ENCODE results near the gene WDR86.

Gene WDR86

DNA sequence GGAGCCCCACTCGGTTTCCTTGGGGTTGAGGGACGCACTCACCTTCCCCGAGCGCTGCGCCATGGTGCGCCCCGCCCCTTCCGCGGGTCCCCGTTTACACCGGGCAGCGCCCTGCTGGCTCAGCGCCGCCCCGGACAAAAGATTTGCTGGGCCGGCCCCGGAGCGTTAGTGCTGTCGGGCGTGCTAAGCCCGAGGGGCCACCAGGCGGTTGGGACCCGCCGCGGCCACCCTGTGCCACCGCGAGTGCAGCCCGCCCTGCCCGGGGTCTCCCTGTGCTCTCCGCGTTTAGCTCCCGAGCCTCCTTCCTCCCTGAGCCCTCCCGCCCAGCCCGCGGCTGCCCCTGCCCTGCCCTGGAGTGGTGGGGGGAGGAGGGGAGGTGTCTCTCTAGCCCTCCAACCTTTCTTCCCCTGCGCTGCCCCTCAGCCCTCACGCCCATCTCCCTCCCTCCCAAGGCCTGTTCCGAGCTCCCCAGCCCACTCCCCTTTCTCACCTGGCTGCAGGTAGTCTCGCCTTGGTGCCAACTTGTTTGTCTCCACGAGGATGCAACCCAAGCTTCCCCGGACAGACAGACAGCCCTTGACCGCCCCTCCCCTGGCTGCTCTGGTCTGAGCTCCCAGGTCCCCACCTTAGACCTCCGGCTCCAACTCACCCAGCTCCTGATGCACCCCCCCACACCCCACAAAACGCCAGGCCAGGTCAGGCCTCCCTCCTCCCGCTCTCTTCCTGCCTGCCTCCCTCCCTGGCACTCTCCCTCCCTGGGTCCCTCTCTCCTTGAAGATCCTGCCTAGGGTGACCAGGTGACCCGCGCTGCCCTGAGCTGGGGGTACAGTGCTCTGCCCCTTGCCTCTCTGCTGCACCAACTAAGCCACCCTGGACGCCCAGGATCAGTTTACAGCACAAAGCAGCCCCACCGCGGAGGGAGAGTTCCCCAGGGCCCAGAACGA is 30.3 kb upstream of the WDR86 start, which contains the start of gene CRYGN:
TSS of gene CRYGN (minus strand) at position 287 of the 944 bp plus-strand sequence. CDS start at position 63, 224 bp downstream.
- no peak for DNase-seq

DNA sequence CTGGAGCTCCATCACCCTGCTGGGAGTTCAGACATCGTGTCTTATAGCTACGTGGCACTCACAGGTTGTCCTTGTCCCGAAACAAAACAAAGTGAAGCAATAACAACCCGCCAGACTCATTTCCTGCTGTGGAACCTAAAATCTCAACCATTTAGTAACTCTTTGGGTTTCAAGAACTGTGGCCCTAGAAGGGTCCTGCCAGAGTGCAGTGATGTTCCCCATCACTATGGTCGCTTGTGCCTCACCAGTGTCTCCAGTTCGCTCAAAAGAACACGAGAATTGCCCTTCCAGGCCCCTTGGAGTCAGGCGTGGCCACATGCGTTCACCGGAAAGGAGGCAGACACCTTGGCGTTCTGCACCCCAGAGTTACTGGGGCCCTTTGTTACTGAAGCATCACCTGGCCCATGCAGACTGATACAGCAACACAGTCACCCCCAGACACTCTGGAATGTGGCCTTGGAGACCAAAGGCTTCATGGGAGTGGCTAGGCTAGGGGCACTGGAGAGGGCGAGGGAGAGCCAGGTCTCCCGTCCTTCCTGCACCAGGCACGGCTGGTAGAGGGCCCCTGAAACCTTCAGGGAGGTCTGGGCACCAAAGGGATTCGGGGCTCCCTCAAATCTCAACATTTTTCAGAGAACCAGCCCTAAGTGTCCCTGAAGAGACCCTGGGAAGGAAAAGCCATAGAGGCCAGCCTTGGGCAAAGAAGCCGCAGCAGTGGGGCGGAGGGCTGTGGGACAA is 29.2 kb upstream of the WDR86 start:
- no peak for DNase-seq

DNA sequence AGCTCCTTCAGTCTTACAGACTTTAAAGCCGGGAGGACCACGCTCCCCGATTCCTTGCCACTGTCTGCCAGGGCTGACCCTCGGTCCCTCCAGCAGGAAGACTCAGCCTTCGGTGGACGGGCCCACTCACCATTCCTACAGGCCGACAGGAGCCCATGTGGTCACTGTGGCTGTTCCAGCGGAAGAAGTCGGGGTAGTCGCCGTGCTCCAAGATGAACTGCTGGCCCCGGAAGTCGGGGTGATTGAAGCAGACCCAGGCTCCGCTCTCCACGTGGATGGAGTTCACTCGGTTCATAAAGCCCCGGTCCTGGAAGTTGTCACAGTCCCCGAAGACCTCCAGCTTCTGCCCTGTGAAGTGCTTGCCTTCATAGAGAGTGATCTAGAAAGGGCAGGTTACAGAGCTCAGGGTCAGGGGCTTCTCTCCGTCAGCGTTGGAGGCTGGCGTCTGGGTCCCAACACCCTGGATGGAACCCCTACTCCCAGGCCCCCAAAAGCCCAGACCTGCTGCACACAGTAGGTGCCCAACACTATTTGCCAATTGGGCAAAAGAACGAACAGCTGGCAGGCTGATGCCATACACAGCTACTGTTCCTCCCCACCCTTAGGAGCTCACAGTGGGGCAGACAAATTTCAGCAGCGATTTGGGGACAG is 28.2 kb upstream of the WDR86 start:
- DNase-seq = no peak

DNA sequence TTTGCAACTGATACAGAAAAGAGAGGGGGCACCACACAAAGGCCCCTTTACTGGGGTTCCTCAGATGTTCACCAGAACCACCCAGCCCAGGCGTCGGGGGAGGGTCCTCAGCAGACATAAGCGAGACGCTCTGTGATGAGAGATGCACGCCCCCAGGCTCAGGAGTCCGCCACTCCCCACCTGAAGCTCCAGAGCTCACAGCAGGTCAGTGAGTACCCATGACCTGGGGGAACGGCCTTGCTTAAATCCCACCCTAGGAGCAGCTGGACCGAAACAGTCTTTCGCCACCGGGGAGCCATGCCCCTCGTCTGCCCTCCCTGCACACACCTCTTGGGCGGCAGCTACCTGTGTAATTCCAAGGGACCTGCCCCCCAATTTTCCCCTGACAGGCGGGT is 27.3 kb upstream of the WDR86 start:
- DNase-seq = no peak

DNA sequence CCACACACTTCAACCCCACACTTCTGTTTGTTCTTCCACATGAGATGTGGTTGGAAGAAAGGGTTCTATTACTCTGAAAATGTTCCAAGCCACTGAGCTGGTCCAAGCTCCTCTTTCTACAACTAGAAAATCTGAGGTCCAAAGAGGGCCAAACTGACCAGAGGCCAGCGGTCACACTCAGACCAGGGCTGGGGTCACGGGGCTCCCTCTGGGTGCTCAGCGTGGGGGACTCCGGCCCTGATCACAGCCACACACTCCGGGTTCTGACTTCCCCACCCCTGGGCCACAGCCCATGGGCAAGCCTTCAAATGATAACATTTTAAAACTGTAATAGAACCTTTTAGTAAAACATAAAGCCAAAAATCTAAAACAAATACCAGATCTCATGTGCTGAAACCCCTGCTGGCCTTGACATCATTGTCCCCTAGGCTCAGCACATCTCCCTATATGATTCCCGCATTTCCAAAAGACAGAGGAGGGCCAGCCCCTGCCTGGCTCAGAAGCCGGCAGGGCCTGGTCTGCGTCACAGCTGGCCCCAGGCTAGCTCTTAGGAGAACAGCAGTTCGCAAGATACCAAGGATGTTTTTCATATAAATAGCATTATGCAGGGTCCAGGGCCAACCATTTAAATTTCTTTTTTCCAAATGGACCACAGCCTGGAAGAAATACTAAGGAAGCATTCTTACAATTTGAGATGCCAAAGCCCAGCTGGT is 26.8 kb upstream of the WDR86 start:
- DNase-seq = no peak

DNA sequence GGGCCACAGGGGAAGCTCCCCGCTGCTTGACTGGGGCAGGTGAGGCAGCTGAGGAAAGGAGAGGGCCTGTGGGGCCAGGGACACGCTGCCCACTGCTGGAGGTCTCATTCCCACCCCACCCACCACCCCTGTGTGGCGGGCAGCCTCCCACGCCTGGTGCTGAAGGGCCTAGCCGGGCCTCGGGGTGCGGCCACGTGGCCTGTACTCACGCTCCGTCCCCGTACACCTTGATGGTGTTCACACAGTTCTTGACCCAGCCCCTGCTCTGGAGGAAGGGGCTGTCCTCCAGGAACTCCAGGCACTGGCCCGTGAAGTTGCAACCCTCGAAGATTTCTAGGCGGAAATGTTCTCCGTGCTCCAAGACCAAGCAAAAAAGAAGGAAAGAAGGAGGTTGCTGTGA is 26.1 kb upstream of the WDR86 start:
- no peak for DNase-seq

DNA sequence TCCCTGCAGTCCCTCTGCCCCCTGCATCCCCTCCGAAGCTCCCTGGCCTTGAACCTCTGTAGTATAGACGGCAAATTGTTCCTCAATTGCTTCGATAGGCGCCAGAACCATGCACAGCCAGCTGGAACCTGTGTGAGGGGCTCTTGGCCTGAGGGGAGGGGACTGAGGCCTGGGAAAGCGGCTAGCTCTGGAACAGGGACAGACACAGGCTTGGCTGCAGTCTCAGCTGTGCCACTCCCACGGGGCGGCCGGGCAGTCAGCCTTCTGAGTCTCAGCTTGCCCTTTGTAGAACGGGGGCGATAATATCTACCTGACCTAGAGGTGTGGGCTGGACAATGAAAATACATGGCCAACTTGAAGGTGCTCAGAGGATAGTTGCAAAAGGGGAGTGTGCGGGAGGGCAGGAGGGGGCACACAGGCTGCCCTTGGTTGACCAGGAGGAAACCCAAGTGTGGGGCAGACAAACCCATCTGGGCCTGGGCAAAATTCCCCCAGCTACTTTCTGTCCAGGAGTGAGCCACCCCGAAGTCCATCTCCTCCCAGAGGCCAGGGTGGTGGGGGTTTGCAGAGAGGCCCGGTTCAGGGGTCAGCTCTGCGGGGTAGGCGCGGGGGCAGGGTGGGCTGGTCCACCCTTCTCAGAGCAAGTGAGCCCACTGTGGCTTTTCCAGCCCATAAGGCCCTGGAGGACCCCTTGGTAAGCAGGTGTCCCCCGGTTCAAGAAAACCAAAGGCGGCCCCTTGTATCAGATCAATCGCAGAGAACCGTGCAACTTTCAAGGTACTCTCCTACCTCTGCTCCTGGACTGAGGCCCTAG is 25.5 kb upstream of the WDR86 start:
- no peak for DNase-seq

DNA sequence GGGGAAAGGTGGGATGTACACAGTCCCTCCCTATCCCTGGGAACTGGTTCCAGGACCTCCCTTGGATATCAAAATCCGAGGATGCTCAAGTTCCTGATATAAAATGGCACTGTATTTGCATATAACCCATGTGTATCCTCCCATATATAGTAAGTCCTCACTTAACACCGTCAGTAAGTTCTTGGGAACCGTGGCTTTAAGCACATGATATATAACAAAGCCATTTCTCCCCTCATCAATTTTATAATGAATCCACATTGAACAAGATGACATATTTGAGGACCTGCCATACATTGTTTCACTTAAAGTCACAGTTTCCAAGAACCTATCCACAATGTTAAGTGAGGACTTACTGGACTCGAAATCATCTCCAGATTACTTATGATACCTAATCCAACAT is 24.7 kb upstream of the WDR86 start:
- DNase-seq = no peak

DNA sequence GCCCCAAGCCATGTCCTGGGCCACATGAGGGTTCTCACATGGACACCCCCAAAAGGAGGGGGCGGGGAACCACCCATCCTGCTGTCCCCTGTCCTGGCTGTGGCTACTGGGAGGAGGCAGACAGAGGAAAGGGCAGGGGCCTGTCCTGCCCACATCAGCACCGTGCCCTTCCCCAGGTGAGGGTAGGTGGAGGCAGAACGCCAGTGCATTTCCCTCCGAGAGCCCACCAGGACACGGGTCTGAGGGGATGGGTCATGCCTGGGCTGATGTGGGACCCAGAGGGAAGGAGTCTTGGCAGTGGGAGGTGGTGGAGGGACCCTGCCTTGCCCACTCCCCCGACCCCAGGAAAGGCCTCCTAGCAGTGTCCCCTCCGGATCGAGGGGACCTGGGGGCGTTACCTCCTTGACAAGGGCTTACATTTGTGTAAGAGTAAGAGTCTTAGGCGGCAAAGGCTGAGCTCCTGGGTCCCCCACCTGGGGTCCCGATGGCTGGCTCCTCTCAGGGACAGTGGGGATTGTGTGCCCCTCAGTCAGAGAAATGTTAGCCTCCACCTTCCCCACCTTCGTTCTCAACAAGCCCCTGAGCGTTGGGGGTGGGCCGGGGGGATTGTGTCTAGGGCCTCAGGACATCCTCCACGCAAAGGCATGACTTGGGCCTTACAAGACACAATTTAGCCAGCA is 24.0 kb upstream of the WDR86 start:
- no peak for DNase-seq

DNA sequence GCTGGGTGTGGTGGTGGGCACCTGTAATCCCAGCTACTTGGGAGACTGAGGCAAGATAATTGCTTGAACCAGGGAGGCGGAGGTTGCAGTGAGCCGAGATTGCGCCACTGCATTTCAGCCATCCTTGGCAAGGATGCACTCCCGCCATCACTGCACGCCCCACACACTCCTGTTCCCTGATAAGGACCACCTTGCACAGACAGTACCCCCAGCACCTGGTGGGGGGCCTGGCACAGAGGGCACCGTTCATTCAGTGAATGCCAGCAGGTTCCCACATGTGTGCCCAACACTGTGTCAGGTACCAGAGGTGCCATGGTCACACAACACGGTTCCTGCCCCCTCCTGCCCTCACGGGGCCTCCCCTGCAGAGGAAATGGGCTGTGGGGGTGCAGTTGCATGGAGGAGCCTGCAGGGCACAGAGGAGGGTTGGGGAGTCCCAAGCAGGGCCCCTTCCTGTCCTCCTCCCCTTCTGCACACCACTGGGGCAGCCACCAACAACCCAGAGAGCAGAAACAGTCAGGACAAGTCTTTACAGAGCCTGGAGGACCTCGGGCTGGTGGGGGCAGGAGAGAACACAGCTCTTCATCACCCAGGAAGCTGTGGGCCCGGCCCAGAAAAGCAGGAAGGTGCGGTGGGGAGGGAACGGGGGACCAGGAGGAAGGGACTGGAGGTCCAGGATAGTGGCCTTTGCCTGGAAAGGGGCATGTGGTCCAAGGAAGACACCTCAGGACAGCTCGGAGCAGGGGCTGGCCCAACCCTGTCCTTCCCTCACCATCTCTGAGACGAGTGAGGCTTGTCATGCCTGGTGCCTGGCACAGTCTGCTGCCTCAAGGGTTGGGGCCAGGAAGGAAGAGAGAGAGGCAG is 23.1 kb upstream of the WDR86 start:
- DNase-seq = no peak

DNA sequence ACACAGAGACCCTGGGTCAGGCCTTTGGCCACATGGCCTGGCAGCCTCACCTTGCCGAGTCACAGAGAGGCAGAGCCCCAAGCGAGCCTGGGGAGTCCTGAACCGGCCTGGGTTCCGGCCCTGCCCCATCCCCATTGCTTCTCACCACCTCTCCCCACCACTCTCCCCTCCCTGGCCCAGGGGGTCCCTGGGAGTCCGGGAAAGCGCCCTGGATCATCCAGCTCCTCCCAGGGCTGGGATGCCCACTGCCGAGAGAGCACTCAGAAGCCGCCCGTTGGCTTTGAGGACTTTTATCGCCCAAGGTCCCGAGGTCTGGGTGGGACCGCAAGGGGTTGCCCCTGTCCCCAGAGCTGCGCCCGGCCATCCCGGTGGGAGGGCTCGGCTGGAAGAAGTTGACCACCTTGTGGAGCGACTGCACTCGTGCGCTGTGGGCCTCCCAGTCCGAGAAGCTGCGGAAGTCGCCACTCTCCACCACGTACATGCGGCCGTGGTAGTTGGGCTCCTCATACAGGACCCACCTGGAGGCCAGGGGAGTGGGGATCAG is 22.0 kb upstream of the WDR86 start:
- DNase-seq = no peak

DNA sequence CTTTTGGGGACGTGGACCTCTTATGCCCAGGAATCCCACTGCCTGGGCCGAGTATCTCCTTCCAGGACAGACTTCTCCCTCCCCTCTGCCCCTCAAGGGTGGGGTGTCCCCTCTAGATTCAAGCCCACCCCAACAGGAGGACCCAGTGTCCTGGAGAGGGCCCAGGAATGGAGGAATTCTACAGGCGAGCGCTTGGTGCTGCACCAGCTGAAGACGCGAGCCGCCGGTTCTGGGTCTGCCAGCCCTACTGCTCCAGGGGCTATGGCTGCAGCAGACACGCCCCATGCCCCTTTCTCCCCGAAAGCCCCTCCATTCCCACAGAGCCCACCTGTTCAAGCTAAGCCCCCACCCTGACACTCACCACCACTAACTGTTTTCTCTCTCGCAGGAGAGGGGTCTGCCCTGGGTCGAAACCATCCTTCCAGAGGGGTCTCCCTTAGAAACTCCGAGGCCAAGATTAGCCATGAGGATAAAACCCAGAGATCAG is 21.5 kb upstream of the WDR86 start:
- DNase-seq = no peak

DNA sequence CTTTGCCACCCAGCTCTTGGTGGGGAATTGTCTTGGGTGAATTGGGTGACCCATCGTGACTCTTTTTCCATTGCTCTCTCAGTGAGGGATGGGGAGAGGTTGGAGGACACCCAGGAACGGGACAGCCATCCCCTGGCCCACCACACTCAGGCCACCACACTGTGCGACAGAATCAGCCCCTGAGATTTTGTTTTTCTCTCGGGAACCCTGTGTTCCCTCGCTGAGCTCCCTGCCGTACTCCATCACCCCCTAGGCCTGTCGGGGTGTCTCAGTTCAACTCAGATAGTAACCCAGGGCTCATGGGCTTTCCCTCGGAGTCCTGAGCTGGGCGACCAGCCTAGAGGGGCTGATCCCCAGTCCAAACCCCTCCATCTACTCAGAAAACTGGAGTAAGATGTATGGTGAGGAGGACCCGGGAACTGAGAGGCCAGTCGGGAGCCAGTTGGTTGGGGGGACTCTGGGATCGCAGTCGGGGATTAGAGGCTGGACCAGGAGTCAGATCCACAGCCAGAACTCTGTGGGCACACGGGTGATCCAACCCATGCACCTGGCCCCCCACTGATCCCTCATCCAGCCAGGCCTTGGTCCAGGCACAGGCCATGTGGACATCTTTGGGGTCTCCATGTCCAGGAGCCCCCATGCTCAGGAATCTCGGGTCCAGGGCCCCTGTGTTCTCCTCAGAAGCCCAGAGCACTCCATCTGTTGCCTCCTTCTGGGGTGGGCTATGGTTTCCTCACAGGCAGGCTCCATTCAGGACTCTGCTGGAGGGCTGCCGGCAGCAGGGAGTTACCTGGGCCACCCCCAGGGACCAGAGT is 20.8 kb upstream of the WDR86 start:
- no peak for DNase-seq

DNA sequence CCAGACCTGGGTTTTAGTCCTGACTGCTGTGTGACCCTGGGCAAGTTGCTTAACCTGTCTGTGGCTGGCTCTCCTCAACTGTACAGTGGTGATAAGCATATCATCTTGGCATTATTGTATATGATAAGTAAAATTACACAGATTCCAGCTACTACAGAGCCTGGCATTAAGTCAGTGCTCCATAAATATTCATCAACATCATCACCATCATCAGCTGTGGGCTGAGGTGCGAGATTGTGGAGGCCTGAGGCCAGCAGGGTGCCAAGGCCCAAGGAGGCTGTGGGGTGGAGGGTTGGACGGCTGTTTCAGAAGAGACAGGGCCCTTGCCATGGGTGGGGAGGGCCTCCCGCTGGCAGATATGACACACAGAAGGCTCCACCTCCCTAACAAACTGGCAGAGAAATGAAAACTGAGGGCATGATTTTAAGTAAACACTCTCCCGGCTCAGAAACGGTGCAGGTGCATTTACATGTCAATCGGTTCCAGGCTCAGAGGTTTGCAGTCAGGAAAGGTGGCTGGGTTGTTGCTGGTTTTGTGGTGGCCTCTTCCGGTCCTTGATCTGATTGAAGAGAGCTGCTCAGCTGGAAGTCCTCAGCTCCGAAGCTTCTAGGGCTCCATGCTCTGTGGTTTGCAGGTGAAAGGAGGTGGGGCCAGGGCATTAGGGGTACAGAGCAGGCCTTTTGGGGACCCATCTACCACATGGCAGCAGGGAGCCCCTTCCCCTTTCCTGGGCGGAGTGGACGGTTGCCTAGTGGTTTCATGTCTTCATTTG is 19.9 kb upstream of the WDR86 start:
- no peak for DNase-seq

DNA sequence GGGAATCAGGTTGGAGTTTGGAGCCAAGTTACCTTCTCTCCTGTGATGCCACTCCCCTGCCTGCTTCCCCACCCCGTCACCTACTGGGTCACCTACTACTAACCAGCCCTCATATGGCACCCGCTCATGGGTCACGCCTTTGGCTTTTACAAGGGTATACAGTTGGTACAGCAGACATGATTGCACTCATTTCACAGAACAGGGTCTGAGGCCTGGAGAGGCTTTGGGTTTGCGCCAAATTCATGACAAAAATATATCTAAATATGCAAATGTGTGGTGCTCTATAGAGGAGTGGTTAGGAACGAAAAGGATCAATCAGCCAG is 19.4 kb upstream of the WDR86 start:
- DNase-seq = no peak

DNA sequence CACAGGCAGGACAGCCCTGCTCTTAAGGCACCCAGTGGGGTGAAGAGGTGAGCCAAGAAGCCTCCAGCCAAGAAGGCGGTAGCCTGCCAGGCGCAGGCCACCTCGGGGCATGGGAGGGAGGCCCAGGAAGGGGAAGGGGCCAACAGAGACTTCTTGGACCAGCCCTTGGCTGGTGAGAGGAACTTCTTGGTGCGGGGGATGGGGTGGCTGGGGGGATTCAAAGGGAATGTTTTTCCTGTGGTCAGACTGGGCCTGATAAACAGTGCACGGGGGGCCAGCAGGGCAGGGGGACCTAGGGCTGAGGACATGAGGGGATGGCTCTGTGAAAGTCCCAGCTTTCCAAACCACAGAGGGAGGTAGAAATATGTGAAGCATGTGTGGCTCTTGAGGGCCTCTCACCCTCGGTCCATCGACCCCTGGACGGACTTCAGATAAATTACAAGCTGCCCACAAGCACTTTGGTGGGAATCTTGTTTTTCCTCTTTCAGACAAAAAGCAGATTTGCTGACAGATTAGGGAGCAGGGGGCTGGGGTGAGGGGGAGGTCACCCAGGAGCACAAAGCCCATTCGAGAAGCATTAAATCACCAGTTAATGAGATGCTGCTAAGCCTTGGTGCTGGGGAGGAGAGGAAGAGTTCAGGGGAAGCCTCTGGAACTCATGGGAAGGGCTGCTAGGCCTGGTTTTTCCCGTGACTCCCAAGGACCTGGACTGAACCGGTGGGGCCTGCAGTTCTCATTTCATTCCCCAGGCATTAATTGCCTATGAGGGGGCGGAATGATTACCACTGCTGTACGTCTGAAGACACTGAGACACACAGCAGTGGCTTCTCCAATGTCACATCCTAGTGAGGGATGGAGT is 18.8 kb upstream of the WDR86 start:
- DNase-seq = no peak

DNA sequence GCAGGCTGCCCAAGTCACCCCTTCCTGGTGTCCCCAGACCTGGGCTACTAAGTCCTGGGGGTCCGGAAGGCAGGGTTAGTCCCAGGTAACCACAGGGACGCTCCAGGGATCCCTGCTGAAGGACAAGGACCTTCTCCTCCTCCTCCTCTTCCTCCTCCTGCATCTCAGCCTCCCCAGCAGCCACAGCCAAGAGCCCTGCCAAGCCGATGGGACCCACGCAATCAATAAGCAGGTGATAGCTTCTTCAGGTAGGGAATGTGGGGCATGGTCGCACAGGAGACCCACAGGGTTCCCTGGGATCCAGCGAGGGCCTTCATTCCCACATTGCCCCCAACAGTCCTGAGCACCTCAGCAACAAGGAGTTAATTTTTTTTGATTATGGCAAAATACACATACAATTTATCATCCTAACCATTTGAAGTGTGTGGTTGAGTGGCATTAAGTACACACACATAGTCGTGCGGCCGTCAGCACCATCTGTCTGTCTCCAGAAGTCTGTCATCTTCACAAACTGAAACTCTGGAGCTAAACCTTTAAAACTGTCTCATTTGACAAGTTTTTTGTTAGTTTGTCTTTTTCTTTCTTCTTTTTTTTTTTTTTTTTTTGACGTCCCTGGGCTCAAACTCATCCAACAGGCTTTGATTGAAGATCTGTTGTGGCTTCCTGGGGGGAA is 18.0 kb upstream of the WDR86 start:
- no peak for DNase-seq
